Measurements from ENCODE around the gene SLC13A4.

DNA sequence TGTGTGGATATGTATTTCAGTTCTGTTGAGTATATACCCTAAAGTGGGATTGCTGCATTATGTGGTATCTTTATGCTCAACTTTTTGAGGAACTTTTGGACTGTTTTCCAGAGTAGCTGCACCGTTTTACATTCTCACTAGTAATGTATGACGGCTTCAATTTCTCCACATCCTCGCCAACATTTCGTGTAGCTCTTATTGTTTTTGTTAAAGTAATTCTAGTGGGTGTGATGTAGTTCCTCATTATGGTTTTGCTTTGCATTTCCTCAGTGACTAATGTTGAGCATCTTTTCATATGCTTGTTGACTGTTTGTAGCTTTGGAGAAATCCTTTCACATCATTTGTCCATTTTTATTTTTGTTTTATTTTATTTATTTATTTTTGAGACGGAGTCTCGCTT lies 61.1 kb downstream of the SLC13A4 start:
- TF ChIP-seq, protein P1, sequence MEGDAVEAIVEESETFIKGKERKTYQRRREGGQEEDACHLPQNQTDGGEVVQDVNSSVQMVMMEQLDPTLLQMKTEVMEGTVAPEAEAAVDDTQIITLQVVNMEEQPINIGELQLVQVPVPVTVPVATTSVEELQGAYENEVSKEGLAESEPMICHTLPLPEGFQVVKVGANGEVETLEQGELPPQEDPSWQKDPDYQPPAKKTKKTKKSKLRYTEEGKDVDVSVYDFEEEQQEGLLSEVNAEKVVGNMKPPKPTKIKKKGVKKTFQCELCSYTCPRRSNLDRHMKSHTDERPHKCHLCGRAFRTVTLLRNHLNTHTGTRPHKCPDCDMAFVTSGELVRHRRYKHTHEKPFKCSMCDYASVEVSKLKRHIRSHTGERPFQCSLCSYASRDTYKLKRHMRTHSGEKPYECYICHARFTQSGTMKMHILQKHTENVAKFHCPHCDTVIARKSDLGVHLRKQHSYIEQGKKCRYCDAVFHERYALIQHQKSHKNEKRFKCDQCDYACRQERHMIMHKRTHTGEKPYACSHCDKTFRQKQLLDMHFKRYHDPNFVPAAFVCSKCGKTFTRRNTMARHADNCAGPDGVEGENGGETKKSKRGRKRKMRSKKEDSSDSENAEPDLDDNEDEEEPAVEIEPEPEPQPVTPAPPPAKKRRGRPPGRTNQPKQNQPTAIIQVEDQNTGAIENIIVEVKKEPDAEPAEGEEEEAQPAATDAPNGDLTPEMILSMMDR (IDR thresholded peaks at IDR 0.05; ENCODE audit: extremely low read depth in 1 of 2, insufficient read depth in 1 of 2, low read depth in 1 of 2, low read length in 2 of 2) = no peak
- no peak for TF ChIP-seq POLR2AphosphoS5 (IDR thresholded peaks at IDR 0.05; ENCODE audit: insufficient read depth, low read depth, low read length)
- TF ChIP-seq, protein P2, sequence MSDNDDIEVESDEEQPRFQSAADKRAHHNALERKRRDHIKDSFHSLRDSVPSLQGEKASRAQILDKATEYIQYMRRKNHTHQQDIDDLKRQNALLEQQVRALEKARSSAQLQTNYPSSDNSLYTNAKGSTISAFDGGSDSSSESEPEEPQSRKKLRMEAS (IDR thresholded peaks at IDR 0.05; ENCODE audit: insufficient read depth, insufficient read length) = no peak
- no peak for TF ChIP-seq FOS (IDR thresholded peaks at IDR 0.05; ENCODE audit: borderline replicate concordance, insufficient read depth, low read length)
- TF ChIP-seq EZH2 (IDR thresholded peaks at IDR 0.05; ENCODE audit: borderline replicate concordance, low read depth, low read length, severe bottlenecking) = no peak
- no peak for TF ChIP-seq POLR2A (IDR thresholded peaks at IDR 0.05; ENCODE audit: low read depth, low read length)
